Measurements from ENCODE around the gene LRRC40.
"Not testable (repeated sequence)": the region's sequence is repeated elsewhere in the genome, so short reads cannot be mapped to it uniquely, and the experiment has no call there.

LRRC40 gene

GRCh38 chr1:70205434-70206118 lies at the start of gene LRRC40:
Gene LRRC40 (minus strand): TSS chr1:70205579. CDS start chr1:70205540, 39 bp downstream.
- DNase-seq, result peak; percentile 95

- no peak for DNase-seq
Measured at GRCh38 chr1:70248729-70249128, 43.4 kb upstream of the LRRC40 start.

GRCh38 chr1:70247768-70248167 lies 42.4 kb upstream of the LRRC40 start:
- DNase-seq, result no peak

DNA sequence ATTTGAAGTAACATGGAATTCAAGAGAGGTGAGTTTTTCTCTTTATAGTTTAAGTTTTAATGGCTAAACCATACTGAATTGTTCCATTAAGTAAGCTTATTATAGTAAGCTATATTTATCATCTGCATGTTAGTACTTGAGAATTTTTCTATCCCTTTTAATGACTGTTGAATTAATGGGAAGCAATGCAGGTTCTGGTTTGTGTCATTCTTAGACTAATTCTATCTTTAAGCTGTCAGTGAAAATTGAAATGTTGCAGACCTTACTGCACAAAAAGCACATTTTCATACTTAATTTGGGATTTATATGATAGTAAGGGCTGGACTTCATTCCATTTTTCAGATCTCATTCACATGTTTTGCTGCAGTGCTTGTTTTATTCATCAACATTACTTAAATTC lies 41.7 kb upstream of the LRRC40 start:
- DNase-seq, result no peak

- no peak for DNase-seq
Measured at GRCh38 chr1:70239940-70240339, 34.6 kb upstream of the LRRC40 start.

DNA sequence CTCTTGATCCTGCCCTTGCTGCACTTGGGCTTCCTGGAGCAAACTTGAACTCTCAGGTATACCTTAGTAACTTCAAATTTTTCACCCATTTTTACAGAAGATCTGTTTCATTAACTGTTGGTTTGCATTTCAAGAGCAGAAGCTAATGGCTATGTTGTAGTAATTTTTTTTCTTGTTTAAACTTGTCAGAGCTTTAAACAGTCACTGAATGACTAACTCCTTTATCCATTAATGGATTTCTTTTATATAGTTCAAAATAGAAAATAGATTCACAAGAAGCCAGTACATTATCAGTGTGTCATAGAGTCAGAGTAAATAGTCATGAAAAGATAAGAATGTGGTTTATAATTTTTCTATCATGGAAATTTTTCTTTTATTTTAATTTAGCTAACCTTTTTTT lies 29.4 kb upstream of the LRRC40 start:
- no peak for DNase-seq

- no peak for DNase-seq
Measured at GRCh38 chr1:70231475-70231874, 26.1 kb upstream of the LRRC40 start.

DNA sequence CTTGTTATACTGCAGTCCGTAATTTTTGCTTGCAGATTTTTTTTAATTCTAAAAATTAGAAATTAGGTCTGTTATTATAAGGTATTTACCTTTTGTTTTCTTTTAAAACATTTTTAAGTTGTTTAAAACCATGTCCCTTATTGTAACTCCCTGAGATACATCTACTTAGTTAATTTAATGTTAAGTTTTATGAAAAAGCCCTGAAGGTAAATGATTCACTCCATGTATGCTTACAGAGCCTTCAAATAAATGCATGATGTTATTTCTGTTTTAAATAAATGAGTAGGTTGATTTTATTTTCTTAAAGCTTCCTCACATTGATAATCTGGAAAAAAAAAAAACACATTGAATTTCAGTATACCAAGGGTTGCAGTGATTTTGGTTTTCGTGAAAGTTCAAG lies 23.3 kb upstream of the LRRC40 start:
- DNase-seq, result no peak

DNA sequence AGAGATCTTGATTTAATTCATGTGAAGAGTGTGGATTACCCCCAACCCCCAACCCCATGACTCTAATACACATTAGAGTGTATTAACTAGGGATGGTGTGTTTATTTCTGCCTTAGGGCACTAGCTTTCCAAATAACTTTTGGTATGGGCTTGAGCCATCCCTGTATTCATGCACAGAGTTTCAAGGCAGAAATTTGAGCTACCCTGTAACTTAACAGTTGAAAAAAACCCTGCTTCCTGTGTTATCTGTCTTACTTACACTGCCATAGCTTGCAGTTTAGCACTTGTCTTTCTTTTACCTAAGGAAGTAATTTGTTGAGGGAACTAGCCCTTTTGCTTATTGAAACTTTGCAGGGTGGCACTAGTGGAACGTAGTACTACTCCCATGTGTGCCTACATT lies 22.1 kb upstream of the LRRC40 start:
- no peak for DNase-seq

GRCh38 chr1:70224954-70225353 lies 19.6 kb upstream of the LRRC40 start:
- no peak for DNase-seq

DNA sequence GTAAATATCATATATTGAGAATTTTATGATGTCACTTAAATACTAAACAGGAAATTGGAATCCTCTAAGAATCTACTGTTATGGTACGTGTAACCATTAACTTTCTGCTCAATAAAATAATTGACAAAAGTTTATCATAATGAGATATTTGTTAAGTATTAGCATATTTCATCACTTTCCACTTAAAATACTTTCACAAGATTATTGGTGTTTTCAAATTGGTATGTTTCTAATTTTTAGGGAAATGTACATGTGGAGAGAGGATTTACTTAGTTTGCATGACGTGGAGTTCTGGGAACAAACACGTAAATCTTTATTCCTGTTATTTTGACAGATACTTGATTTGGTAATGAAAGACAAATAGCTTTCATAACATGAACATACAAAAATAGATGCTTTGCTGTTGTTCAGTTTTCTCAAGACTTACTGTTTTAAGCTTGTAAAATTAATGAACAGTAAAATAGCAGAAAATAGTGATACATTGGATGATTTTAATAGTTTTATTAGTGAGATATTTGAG lies 17.4 kb upstream of the LRRC40 start:
- DNase-seq, result no peak

GRCh38 chr1:70221238-70222121 lies 16.1 kb upstream of the LRRC40 start, which contains the start of gene SRSF11:
Gene SRSF11 (plus strand): TSS chr1:70221380. CDS start chr1:70221637, 257 bp downstream.
- peak; percentile 97 for DNase-seq

- no peak for DNase-seq
Measured at GRCh38 chr1:70220517-70221237, 15.3 kb upstream of the LRRC40 start.

DNA sequence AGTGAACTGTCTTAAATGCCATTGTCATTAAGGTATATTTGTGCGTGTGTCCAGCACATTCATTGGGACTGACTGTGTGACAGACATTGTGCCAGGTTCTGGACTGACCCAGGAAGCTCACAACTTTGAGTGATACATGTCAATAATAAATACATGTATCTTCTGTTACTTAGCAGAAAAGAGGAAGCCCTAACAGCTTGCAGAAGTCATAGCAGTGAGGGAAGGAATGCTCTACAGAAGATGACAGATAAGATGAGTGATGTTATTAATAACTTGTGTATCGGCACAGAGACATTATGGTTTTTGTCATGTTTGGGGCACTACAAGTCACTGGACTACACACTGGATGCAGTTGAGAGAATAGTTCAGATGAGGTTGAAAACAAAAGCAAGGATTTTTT lies 14.6 kb upstream of the LRRC40 start:
- no peak for DNase-seq

DNA sequence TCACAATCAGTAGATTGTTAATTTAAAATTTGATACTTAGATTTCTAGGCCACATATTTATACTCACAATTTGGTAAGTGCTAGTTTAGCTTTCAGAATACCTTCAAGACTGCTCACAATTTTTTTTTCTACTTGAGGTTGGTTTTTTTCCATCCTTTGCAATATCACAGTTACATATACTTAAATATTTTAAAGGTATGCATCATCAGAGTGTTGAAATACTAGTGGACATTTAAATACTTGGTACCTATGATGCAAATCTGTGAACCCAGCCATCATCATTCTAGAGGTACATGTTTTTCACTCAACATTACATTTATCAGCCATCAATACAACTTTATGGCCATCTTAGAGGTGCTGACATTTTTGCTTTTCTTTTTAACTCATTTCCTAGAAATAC lies 6.2 kb upstream of the LRRC40 start:
- DNase-seq, result no peak

DNA sequence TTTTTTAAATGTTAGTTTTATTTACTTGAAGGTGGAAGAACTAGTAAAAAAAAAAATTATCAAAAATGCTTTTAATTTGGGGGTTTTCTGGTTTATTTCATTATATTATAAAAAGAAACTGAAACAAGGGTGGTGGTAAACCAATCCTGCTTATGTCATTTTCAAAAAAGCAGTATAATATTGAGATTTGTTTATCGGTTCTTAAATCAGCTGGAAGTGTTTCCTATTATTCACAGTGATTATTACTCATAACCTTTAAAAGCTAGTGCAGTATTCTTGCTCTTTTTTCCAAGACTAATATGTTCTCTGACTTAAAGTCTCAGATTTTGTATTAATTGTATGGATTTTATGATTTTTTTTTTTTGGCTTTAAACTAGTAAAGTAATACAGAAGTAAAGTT lies 5.4 kb upstream of the LRRC40 start:
- DNase-seq, result no peak

DNA sequence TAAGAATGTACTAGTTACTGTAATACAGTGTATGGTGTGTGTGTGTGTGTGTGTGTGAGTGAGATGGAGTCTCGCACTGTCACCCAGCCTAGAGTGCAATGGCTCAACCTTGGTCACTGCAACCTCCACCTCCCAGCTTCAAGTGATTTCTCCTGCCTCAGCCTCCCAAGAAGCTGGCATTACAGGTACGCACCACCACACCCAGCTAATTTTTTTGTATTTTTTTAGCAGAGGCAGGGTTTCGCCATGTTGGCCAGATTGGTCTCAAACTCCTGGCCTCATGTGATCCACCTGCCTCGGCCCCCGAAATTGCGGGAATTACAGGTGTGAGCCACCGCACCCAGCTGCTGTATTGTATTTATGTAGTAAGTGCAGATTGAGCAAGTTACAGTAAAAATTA lies 2.9 kb upstream of the LRRC40 start:
- DNase-seq, result no peak

DNA sequence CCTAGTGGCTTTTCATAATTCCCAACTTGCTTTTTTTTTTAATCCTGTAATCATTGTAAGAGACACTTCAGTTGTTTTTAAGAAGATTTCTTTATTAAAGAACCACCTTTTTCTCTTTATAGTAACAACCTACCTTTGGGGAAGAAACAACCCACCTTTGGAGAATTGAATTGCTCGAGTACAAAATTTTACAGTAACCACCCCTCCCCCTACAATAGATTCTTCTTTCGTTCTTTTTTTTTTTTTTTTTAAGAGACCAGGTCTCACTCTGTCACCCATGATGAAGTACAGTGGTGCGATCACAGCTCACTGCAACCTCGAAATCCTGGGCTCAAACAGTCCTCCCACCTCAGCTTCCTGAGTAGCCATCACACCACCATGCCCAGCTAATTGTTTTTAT lies 2.1 kb upstream of the LRRC40 start:
- no peak for DNase-seq

- DNase-seq, result not testable (repeated sequence)
Measured at GRCh38 chr1:70206833-70207232, 1.5 kb upstream of the LRRC40 start.

- no peak for DNase-seq
Measured at GRCh38 chr1:70205071-70205433, 327 bp downstream of the LRRC40 start.

DNA sequence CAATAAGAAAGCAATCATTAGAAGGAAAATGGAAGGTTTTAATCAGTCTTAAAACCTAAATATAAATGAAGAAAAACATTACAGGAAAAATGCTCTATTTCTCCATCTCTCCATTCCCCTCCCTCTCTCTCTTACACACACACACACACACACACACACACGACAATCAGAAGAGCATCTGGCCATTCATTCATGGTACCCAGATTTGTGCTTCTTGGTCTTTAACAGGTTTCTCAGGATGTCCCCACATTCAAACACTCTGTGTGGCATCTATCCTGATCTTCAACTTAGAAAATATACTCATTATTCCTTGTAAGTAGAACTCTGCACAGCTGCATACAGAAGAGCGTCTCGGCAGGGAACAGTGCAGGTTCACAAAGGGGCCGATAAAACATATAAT lies 779 bp downstream of the LRRC40 start:
- no peak for DNase-seq

DNA sequence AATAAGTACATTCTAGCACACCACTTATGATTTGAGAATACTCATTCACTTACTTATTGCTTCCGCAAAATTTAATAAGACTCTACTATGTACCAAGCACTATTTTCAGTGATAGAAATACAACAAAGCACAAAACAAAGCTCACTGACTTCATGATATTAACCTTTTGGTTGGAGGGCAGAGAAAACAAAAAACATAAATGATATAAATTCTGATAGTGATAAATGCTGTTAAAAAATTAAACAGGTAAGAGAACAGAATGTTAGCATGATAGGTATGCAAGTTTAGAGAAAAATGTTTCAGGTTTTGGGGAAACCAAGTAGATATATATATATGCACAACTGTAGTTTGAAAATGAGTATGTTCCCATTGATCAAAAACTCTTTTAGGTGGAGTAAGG lies 1.2 kb downstream of the LRRC40 start:
- DNase-seq, result no peak

DNA sequence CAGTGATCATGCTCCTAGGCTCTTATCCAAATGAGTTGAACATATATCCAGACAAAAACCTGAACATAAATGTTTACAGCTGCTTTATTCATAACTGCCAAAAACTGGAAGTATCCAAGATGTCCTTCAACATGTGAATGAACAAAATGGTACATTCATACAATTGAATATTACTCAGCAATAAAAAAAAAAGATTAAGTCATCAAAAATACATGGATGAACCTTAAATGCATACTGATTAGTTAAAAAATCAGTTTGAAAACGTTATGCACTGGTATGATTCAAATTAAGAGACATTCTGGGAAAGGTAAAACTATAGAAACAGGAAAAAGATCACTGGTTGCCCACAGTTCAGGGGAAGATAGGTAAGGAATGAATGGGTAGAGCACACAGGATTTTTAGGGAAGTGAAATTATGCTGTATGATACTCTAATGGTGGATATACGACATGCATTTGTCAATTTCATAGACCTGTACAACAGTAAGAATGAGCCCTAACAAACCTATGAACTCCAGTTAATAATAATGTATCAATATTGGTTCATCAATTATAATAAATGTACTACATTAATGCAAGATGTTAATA lies 3.1 kb downstream of the LRRC40 start:
- DNase-seq, result no peak
